OCI-LY3 (cell line): ENCODE results near the gene MEF2C.

Experiments used
- CTCF ChIP-seq: fragments of 200-600, 300-600 bp; sonication (generic); IDR thresholded peaks from 2 replicates; pipeline ENCODE4 v1.5.1; 2014; ENCODE audit warnings: antibody characterized with exemption, low read length, low read depth
- EZH2phosphoT487 ChIP-seq: fragments of 200-600 bp; shearing (Covaris generic); IDR thresholded peaks from 2 replicates; pipeline ENCODE4 v1.6.1; 2018; ENCODE audit warnings: antibody characterized with exemption, mixed run types, low read depth

- TF ChIP-seq CTCF = no peak
- TF ChIP-seq EZH2phosphoT487 = no peak
These were observed 1.4 kb downstream of the MEF2C start for GRCh38 chr5:88881571-88881971.
